DOHH2 (cell line): ENCODE measurements around the gene KPNA1.

Source experiments
- H3F3A ChIP-seq: fragments of 200-600 bp; sonication (generic), shearing (Covaris generic); 2 replicates; pipeline ENCODE4 v1.6.0; 2016; ENCODE audit warnings: antibody characterized with exemption, mild to moderate bottlenecking; ENCODE audit not compliant: control insufficient read depth, insufficient read depth
- H3K27ac ChIP-seq: fragments of 200-600 bp; sonication (generic); 2 replicates; pipeline ENCODE4 v1.5.1; 2014; ENCODE audit warnings: low read depth, mild to moderate bottlenecking, low read length, moderate library complexity
- H3K27me3 ChIP-seq: fragments of 200-600 bp; sonication (generic); 2 replicates; pipeline ENCODE4 v1.6.1; 2014; ENCODE audit warnings: mild to moderate bottlenecking, low read length, mixed read lengths; ENCODE audit not compliant: control insufficient read depth
- H3K36me3 ChIP-seq: fragments of 200-600 bp; sonication (generic); 2 replicates; pipeline ENCODE4 v1.6.1; 2014; ENCODE audit warnings: mild to moderate bottlenecking, low read length, moderate library complexity, mixed read lengths; ENCODE audit not compliant: control insufficient read depth
- H3K4me1 ChIP-seq: fragments of 200-600 bp; sonication (generic); 2 replicates; pipeline ENCODE4 v1.6.1; 2014; ENCODE audit warnings: mild to moderate bottlenecking, low read length, mixed read lengths; ENCODE audit not compliant: control insufficient read depth
- H3K4me2 ChIP-seq: fragments of 200-600 bp; sonication (generic); 2 replicates; pipeline ENCODE4 v1.6.0; 2014; ENCODE audit warnings: mild to moderate bottlenecking, low read length, moderate library complexity
- H3K4me3 ChIP-seq: fragments of 200-600 bp; sonication (generic); 2 replicates; pipeline ENCODE4 v1.5.1; 2014; ENCODE audit warnings: mild to moderate bottlenecking, low read length, mixed read lengths
- H3K79me2 ChIP-seq: fragments of 200-600 bp; sonication (generic); 2 replicates; pipeline ENCODE4 v1.6.1; 2014; ENCODE audit warnings: mild to moderate bottlenecking, low read length, mixed read lengths; ENCODE audit not compliant: control insufficient read depth
- H3K9me2 ChIP-seq: fragments of 200-600 bp; sonication (generic); replicated peaks from 2 replicates; pipeline ENCODE4 v1.6.1; 2014; ENCODE audit warnings: mild to moderate bottlenecking, low read length, mixed read lengths; ENCODE audit not compliant: control insufficient read depth
- H3K9me3 ChIP-seq: fragments of 200-600 bp; sonication (generic); 2 replicates; pipeline ENCODE4 v1.6.1; 2014; ENCODE audit warnings: antibody characterized with exemption, low read length, mixed read lengths; ENCODE audit not compliant: control insufficient read depth, insufficient read depth
- H4K20me1 ChIP-seq: fragments of 200-600 bp; sonication (generic); 2 replicates; pipeline ENCODE4 v1.6.0; 2014; ENCODE audit warnings: low read depth, mild to moderate bottlenecking, antibody characterized with exemption, low read length, moderate library complexity; ENCODE audit not compliant: control insufficient read depth, insufficient read depth
- EZH2phosphoT487 ChIP-seq: fragments of 200-600 bp; sonication (generic); IDR thresholded peaks from 2 replicates; pipeline ENCODE4 v1.6.1; 2017; ENCODE audit warnings: borderline replicate concordance, mild to moderate bottlenecking, antibody characterized with exemption, low read length, moderate library complexity, mixed read lengths
- TF ChIP-seq, protein P1 (sequence below): fragments of 200-600 bp; sonication (generic); IDR thresholded peaks from one replicate; pipeline ENCODE4 v1.5.1; 2014; ENCODE audit warnings: antibody characterized with exemption, mild to moderate bottlenecking, low read depth, low read length; ENCODE audit not compliant: poor library complexity, severe bottlenecking

KPNA1 gene

DNA sequence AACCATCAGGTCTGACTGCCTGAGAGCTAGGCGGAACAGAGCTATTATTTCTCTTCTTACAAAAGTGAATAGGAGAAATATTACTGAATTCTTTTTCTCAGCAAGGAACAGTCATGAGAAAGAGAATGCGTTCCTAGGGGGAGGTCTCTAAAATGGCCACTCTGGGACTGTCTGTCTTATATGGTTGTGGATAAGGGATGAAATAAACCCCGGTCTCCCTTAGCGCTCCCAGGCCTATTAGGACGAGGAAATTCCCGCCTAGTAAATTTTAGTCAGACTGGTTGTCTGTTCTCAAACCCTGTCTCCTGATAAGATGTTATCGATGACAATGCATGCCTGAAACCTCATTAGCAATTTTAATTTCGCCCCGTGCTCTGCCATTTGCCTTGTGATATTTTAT lies 78.8 kb downstream of the KPNA1 start:
- H3K9me2 ChIP-seq = no peaks in the 10 kb centered on the region
- no peaks in the 10 kb centered on the region for H3K79me2 ChIP-seq
- no peaks in the 10 kb centered on the region for H3F3A ChIP-seq
- H3K4me2 ChIP-seq = no peak overlapping the region
- no peak overlapping the region for H3K27ac ChIP-seq
- no peaks in the 10 kb centered on the region for H4K20me1 ChIP-seq
- H3K27me3 ChIP-seq = no peaks in the 10 kb centered on the region
- peaks cover 82% of the 10 kb centered on the region for H3K36me3 ChIP-seq
- TF ChIP-seq EZH2phosphoT487 = no peak
- TF ChIP-seq, protein P1, sequence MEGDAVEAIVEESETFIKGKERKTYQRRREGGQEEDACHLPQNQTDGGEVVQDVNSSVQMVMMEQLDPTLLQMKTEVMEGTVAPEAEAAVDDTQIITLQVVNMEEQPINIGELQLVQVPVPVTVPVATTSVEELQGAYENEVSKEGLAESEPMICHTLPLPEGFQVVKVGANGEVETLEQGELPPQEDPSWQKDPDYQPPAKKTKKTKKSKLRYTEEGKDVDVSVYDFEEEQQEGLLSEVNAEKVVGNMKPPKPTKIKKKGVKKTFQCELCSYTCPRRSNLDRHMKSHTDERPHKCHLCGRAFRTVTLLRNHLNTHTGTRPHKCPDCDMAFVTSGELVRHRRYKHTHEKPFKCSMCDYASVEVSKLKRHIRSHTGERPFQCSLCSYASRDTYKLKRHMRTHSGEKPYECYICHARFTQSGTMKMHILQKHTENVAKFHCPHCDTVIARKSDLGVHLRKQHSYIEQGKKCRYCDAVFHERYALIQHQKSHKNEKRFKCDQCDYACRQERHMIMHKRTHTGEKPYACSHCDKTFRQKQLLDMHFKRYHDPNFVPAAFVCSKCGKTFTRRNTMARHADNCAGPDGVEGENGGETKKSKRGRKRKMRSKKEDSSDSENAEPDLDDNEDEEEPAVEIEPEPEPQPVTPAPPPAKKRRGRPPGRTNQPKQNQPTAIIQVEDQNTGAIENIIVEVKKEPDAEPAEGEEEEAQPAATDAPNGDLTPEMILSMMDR = no peak
- H3K4me3 ChIP-seq = no peak overlapping the region
- H3K4me1 ChIP-seq = no peaks in the 10 kb centered on the region
- H3K9me3 ChIP-seq = no peaks in the 10 kb centered on the region

DNA sequence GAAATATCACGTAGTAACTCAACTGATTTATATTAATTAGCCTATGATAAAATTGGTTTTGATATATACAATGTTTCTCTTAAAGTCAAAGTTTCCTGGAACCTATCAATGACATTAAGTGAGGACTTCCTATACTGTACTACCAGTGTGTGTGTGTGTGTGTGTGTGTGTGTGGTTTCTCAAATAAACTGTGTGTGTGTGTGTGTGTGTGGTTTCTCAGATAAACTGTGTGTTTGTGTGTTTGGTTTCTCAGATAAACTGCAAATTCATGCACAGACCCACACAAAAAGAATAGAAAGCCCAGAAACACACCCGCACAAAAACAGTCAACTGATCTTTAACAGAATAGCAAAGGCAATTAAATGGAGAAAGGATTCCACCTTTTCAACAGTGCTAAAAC lies 84.4 kb downstream of the KPNA1 start:
- no peaks in the 10 kb centered on the region; the same call in 1 of the 2 replicates for H3F3A ChIP-seq
- H4K20me1 ChIP-seq = no peaks in the 10 kb centered on the region
- H3K36me3 ChIP-seq = peaks cover 68% of the 10 kb centered on the region
- no peaks in the 10 kb centered on the region for H3K27me3 ChIP-seq
- no peak overlapping the region for H3K27ac ChIP-seq
- no peak overlapping the region for H3K4me3 ChIP-seq
- no peaks in the 10 kb centered on the region for H3K9me2 ChIP-seq
- H3K79me2 ChIP-seq = no peaks in the 10 kb centered on the region
- no peaks in the 10 kb centered on the region for H3K4me1 ChIP-seq
- H3K9me3 ChIP-seq = no peaks in the 10 kb centered on the region
- no peak overlapping the region for H3K4me2 ChIP-seq
- TF ChIP-seq EZH2phosphoT487 = no peak
- TF ChIP-seq, protein P1 = no peak

DNA sequence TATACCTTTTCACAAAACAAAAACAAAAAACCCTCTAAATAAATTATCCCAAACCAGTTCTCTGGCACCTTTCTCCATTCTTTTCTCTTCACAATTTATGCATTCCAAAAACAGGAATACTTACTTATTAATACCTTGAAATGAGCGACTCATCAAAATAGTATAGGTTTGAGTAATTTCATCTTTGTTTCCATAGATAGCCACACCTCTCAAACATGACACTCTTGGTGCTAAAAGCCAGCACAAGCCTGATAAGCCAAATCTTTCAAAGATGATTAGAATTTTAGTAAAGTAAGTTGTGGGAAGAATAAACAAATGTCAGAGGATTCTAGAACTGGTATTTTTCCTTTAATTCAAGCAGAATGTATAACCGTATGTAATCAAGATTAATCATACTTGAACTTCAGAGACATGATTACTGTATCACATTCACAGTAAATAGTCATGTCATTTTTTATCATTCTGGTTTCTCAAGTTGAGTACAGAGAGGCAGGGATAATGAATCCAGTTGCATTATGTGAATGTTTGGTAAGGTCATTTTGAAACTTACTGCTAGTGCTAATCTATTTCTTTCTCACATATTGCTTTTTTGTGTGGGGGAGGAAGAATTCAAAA lies 86.8 kb downstream of the KPNA1 start:
- no peaks in the 10 kb centered on the region for H3K27me3 ChIP-seq
- no peaks in the 10 kb centered on the region; the same call in 1 of the 2 replicates for H3K79me2 ChIP-seq
- H3K4me2 ChIP-seq = no peak overlapping the region
- H3K36me3 ChIP-seq = peaks cover 70% of the 10 kb centered on the region
- no peaks in the 10 kb centered on the region for H4K20me1 ChIP-seq
- TF ChIP-seq EZH2phosphoT487 = no peak
- TF ChIP-seq, protein P1 = no peak
- H3K27ac ChIP-seq = no peak overlapping the region
- no peaks in the 10 kb centered on the region; the same call in 1 of the 2 replicates for H3F3A ChIP-seq
- no peaks in the 10 kb centered on the region for H3K9me2 ChIP-seq
- H3K4me3 ChIP-seq = no peak overlapping the region
- H3K9me3 ChIP-seq = no peaks in the 10 kb centered on the region
- no peaks in the 10 kb centered on the region for H3K4me1 ChIP-seq
